Smooth muscle cell (in vitro differentiated cells): ENCODE data around the gene C6orf89. TPM values are rescaled to one million over a fixed set of nuclear protein-coding genes. Genes with fewer than 3 reads are reported as not detected.
"Not testable (repeated sequence)": the region's sequence is repeated elsewhere in the genome, so short reads cannot be mapped to it uniquely, and the experiment has no call there.

Source experiments
- DNase-seq: peaks from one replicate; lab custom pipeline; 2025; ENCODE audit not compliant: unreplicated experiment; lab: John Stamatoyannopoulos, UW
- H2AFZ ChIP-seq: fragments of 200-600 bp; sonication (generic); 2 replicates; pipeline ENCODE4 v1.6.0; 2016; ENCODE audit warnings: antibody characterized with exemption, low read depth, mild to moderate bottlenecking
- H3F3A ChIP-seq: fragments of 200-600 bp; sonication (generic); 2 replicates; pipeline ENCODE4 v1.6.0; 2017; ENCODE audit warnings: antibody characterized with exemption, low read depth
- H3K27ac ChIP-seq: fragments of 200-600 bp; sonication (generic); 2 replicates; pipeline ENCODE4 v1.5.1; 2016; ENCODE audit warnings: low read depth, mild to moderate bottlenecking
- H3K27me3 ChIP-seq: fragments of 200-600 bp; sonication (generic); 2 replicates; pipeline ENCODE4 v1.6.1; 2016; ENCODE audit warnings: low read depth, mild to moderate bottlenecking
- H3K36me3 ChIP-seq: fragments of 200-600 bp; sonication (generic); 2 replicates; pipeline ENCODE4 v1.5.1; 2016; ENCODE audit warnings: low read depth
- H3K4me1 ChIP-seq: fragments of 200-600 bp; sonication (generic); 2 replicates; pipeline ENCODE4 v1.5.1; 2016; ENCODE audit warnings: low read depth
- H3K4me2 ChIP-seq: fragments of 200-600 bp; sonication (generic); 2 replicates; pipeline ENCODE4 v1.6.0; 2016; ENCODE audit warnings: mild to moderate bottlenecking
- H3K4me3 ChIP-seq: fragments of 200-600 bp; sonication (generic); 2 replicates; pipeline ENCODE4 v1.5.1; 2016; ENCODE audit warnings: mild to moderate bottlenecking
- H3K79me2 ChIP-seq: fragments of 200-600 bp; sonication (generic); 2 replicates; pipeline ENCODE4 v1.6.0; 2016; ENCODE audit warnings: low read depth, mild to moderate bottlenecking
- H3K9ac ChIP-seq: fragments of 200-600 bp; sonication (generic); 2 replicates; pipeline ENCODE4 v1.6.0; 2016; ENCODE audit warnings: low read depth
- H3K9me3 ChIP-seq: fragments of 200-600 bp; sonication (generic); replicated peaks from 2 replicates; pipeline ENCODE4 v1.5.1; 2016; ENCODE audit warnings: low read depth
- H4K20me1 ChIP-seq: fragments of 200-600 bp; sonication (generic); 2 replicates; pipeline ENCODE4 v1.6.0; 2016; ENCODE audit warnings: low read depth
- CTCF ChIP-seq: fragments of 200-600 bp; sonication (generic); IDR thresholded peaks from 2 replicates; pipeline ENCODE4 v1.5.1; 2017; ENCODE audit warnings: borderline replicate concordance, mild to moderate bottlenecking, antibody characterized with exemption; ENCODE audit not compliant: insufficient read depth, poor library complexity, severe bottlenecking
- WGBS: methylation state at CpG from one replicate; pipeline ENCODE4 v1.1.7; 2016; ENCODE audit warnings: low lambda C conversion rate; 5-methylcytosine and 5-hydroxymethylcytosine counted together
- polyA plus RNA-seq: library from polyadenylated mRNA; unstranded; fragments of >200 nt; fragmentation: Nextera tagmentation; extraction: Ambion mirVana; gene quantifications from 2 replicates; pipeline ENCODE4 v1.2.1, GENCODE V29; 2016
- total RNA-seq: library from RNA; depleted of rRNA; stranded (reverse); fragments of >200 nt; gene quantifications from 2 replicates; pipeline ENCODE4 v1.2.3, GENCODE V29; 2014

Gene C6orf89
- total and polyA plus RNA-seq, 2 experiments from 2014 or later, result 44.6 to 45.7 TPM

GRCh38 chr6:36888654-36889481 is 3.1 kb downstream of the C6orf89 start:
- Histone ChIP-seq H4K20me1 (peaks cover 5% of the 10 kb centered on the region), H2AFZ (no peak overlapping the region), H3K27me3 (no peaks in the 10 kb centered on the region), H3F3A (no peaks in the 10 kb centered on the region), H3K27ac (no peak overlapping the region), H3K9ac (no peak overlapping the region), H3K4me2 (no peak overlapping the region), H3K4me1 (peaks cover 8% of the 10 kb centered on the region), H3K79me2 (peaks cover 58% of the 10 kb centered on the region), H3K9me3 (no peaks in the 10 kb centered on the region), H3K4me3 (no peak overlapping the region), H3K36me3 (no peaks in the 10 kb centered on the region)
- DNase-seq, result no peak
- 78% methylated on average over 6 of the region's 6 CpGs for WGBS
- no peak for TF ChIP-seq CTCF

GRCh38 chr6:36890112-36890663 is 4.4 kb downstream of the C6orf89 start:
- no peak for TF ChIP-seq CTCF
- no peak overlapping the region for H3K4me3 ChIP-seq
- H3K4me1 ChIP-seq, result peaks cover 8% of the 10 kb centered on the region
- H3K27me3 ChIP-seq, result no peaks in the 10 kb centered on the region
- no peaks in the 10 kb centered on the region for H3F3A ChIP-seq
- no peaks in the 10 kb centered on the region for H3K9me3 ChIP-seq
- 96% methylated on average over 3 of the region's 3 CpGs for WGBS
- H3K36me3 ChIP-seq, result no peaks in the 10 kb centered on the region
- no peak overlapping the region for H3K4me2 ChIP-seq
- peaks cover 9% of the 10 kb centered on the region for H4K20me1 ChIP-seq
- no peak for DNase-seq
- no peak overlapping the region for H2AFZ ChIP-seq
- H3K79me2 ChIP-seq, result peaks cover 58% of the 10 kb centered on the region
- no peak overlapping the region for H3K9ac ChIP-seq
- H3K27ac ChIP-seq, result no peak overlapping the region

- H4K20me1 ChIP-seq, DNase-seq, H3K9me3 ChIP-seq, H3K36me3 ChIP-seq, H3K4me3 ChIP-seq, H3K9ac ChIP-seq, H3K27ac ChIP-seq, H3K27me3 ChIP-seq, H2AFZ ChIP-seq, H3K4me2 ChIP-seq, H3F3A ChIP-seq, H3K4me1 ChIP-seq: not testable (repeated sequence)
- H3K79me2 ChIP-seq, result peaks cover 56% of the 10 kb centered on the region
- WGBS, result 93% methylated on average over 2 of the region's 2 CpGs
Measured at GRCh38 chr6:36891153-36891552, 5.4 kb downstream of the C6orf89 start.

GRCh38 chr6:36893976-36894932 is 8.5 kb downstream of the C6orf89 start:
- H4K20me1 ChIP-seq, result peaks cover 22% of the 10 kb centered on the region
- peaks cover 42% of the 10 kb centered on the region for H3K79me2 ChIP-seq
- H3K4me1 ChIP-seq, result no peaks in the 10 kb centered on the region
- H3K9me3 ChIP-seq, result no peaks in the 10 kb centered on the region
- H3K27ac ChIP-seq, result no peak overlapping the region
- DNase-seq, result no peak
- H3K4me2 ChIP-seq, result no peak overlapping the region
- no peaks in the 10 kb centered on the region for H3F3A ChIP-seq
- no peak overlapping the region for H3K4me3 ChIP-seq
- no peaks in the 10 kb centered on the region for H3K27me3 ChIP-seq
- H2AFZ ChIP-seq, result no peak overlapping the region
- H3K36me3 ChIP-seq, result peaks cover 6% of the 10 kb centered on the region
- H3K9ac ChIP-seq, result no peak overlapping the region
- 96% methylated on average over 8 of the region's 8 CpGs for WGBS
- TF ChIP-seq CTCF, result no peak
